ENCODE data around the gene FER.

The FER gene

DNA sequence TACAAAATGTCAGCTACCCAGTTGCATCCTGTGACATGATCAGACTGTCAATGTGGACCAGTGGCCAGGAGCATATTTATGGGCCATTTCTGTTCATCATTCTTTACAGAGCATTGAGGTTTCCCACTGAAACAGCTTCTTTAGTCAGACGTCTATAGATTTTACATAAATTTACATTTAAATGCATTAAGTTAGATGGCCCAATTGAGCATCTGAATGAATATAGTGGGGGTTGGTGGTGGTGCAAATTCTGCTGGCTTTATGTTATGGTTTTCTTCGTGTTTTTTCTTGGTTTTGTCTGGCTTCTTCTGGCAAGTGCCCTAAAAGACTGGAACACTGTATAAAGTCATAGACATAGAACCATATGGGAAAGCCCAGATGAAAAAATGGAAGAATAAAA lies 448.0 kb downstream of the FER start:
- no peak overlapping the region for H3K4me3 ChIP-seq (ENCODE audit: low read depth in 1 of 2, low read length in 1 of 2)
- no peaks in the 10 kb centered on the region for H3K27me3 ChIP-seq
- no peak for TF ChIP-seq CTCF (IDR thresholded peaks at IDR 0.05)
- no peaks in the 10 kb centered on the region for H3K9me3 ChIP-seq
- H3K4me1 ChIP-seq (ENCODE audit: control insufficient read depth in 1 of 2, insufficient read depth in 1 of 2, low read depth in 1 of 2, low read length in 1 of 2) = no peaks in the 10 kb centered on the region
- no peak overlapping the region for H3K27ac ChIP-seq
- H3K36me3 ChIP-seq = no peaks in the 10 kb centered on the region

- TF ChIP-seq CTCF (IDR thresholded peaks at IDR 0.05) = no peak
- Histone ChIP-seq H3K27me3 (no peaks in the 10 kb centered on the region), H3K27ac (no peak overlapping the region), H3K4me3 (ENCODE audit: low read depth in 1 of 2, low read length in 1 of 2) (no peak overlapping the region), H3K9me3 (no peaks in the 10 kb centered on the region), H3K36me3 (no peaks in the 10 kb centered on the region), H3K4me1 (ENCODE audit: control insufficient read depth in 1 of 2, insufficient read depth in 1 of 2, low read depth in 1 of 2, low read length in 1 of 2) (no peaks in the 10 kb centered on the region)
Observed at GRCh38 chr5:109196087-109196822, 448.6 kb downstream of the FER start.

DNA sequence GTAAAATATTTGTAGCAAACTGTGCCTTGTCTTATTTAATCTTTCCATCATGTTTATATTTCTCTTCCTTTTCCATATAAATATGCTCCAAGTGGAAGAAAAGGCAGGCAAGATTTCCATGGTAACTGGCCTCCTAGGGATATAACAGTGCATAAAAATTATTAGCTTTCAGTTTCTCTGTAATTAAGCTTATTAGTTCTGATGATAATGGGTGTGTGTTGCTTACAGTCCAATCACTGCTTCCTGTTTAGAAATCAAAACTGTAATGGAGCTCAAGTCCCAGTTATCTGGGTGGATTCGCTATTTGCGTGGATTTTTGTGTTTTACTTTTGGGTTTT lies 449.1 kb downstream of the FER start:
- no peaks in the 10 kb centered on the region for H3K27me3 ChIP-seq
- no peak overlapping the region for H3K4me3 ChIP-seq (ENCODE audit: low read depth in 1 of 2, low read length in 1 of 2)
- H3K36me3 ChIP-seq = no peaks in the 10 kb centered on the region
- TF ChIP-seq CTCF (IDR thresholded peaks at IDR 0.05) = no peak
- H3K4me1 ChIP-seq (ENCODE audit: control insufficient read depth in 1 of 2, insufficient read depth in 1 of 2, low read depth in 1 of 2, low read length in 1 of 2) = no peaks in the 10 kb centered on the region
- no peak overlapping the region for H3K27ac ChIP-seq
- H3K9me3 ChIP-seq = no peaks in the 10 kb centered on the region

GRCh38 chr5:109199289-109199688 lies 451.6 kb downstream of the FER start:
- Histone ChIP-seq H3K4me3 (ENCODE audit: low read depth in 1 of 2, low read length in 1 of 2) (no peak overlapping the region), H3K9me3 (no peaks in the 10 kb centered on the region), H3K27ac (no peak overlapping the region), H3K4me1 (ENCODE audit: control insufficient read depth in 1 of 2, insufficient read depth in 1 of 2, low read depth in 1 of 2, low read length in 1 of 2) (no peaks in the 10 kb centered on the region), H3K36me3 (no peaks in the 10 kb centered on the region), H3K27me3 (no peaks in the 10 kb centered on the region)
- TF ChIP-seq CTCF (IDR thresholded peaks at IDR 0.05) = no peak

GRCh38 chr5:109199799-109200620 lies 452.3 kb downstream of the FER start:
- Histone ChIP-seq H3K36me3 (no peaks in the 10 kb centered on the region), H3K27ac (no peak overlapping the region), H3K4me1 (ENCODE audit: control insufficient read depth in 1 of 2, insufficient read depth in 1 of 2, low read depth in 1 of 2, low read length in 1 of 2) (no peaks in the 10 kb centered on the region), H3K4me3 (ENCODE audit: low read depth in 1 of 2, low read length in 1 of 2) (no peak overlapping the region), H3K27me3 (no peaks in the 10 kb centered on the region), H3K9me3 (no peaks in the 10 kb centered on the region)
- no peak for TF ChIP-seq CTCF (IDR thresholded peaks at IDR 0.05)
